Activated naive CD4-positive, alpha-beta T cell treated with anti-CD3 and anti-CD28 coated beads, Interleukin-2, amount 10 ng/mL, durations not matched to agents 5 hours and 36 hours (primary cell): Measurements from ENCODE around the gene GRIN2A. TPM values are rescaled to one million over a fixed set of nuclear protein-coding genes. Genes with fewer than 3 reads are reported as not detected.

Source experiments
- total RNA-seq, 2 experiments: library from RNA; stranded (reverse); gene quantifications; one replicate each; pipeline ENCODE4 v1.2.3, GENCODE V29; 2021

GRIN2A gene
- total RNA-seq, result not detected

DNA sequence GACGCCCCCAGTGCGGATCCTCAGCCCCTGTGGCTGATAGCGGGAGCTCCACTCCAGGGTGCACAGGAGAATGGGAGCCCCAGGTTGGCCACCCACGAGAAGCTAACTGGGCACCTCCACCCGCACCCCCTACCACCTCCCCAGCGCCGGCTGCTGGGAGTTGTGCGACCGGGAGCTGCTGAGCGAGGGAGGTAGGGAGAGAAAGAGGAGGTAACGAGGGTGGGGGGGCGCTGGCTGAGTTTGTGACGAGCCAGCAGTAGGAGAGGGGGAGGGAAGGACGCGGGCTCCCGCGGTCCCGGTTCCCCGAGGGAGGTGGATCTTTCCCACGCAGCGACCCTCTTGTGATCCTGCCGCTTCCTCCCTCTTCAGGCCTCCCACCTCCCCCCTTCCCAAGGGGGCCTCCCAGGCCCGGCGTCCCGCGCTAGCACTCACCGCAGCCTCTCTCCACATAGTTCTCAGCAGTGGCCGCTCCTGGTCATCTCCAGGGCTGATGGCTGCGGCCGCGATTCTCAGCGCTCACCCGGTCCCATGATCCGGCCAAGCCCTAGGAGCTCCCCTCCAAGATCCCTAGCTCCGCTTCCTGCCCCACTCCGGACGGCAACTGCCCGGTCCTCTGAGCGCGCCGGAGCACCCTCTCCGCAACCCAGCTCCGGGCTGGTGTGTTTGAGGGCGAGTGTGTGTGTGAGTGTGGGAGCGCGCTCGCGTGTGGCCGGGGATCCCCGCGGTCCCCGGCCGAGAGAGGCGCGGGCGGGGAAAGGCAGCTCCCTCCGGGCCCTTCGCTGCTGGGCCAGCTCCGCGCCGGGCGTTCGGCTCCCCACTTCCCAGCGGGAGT lies at the start of gene GRIN2A:
Gene GRIN2A (minus strand): TSS at position 207 of the 832 bp plus-strand sequence. CDS start 2,017 bp downstream, outside the sequence.

Other genes with a start within 250 kb of the GRIN2A start
- gene ATF7IP2, start 203.6 kb upstream of the GRIN2A start, total RNA-seq, result 10 to 100 TPM; 38.8 to 41.6 TPM